Stimulated activated naive CD8-positive, alpha-beta T cell treated with anti-CD3 and anti-CD28 coated beads, Interleukin-15, amount 100 ng/mL, for 72 hours (primary cell): ENCODE measurements around the gene TRIM45.
"Not testable (repeated sequence)": the region's sequence is repeated elsewhere in the genome, so short reads cannot be mapped to it uniquely, and the experiment has no call there.

Source experiments
- ATAC-seq: fragments of 150-1000 bp; cut with Tn5 transposase; 2 replicates; pipeline ENCODE4 v1.10.0; 2021; ENCODE audit warnings: mild to moderate bottlenecking, moderate library complexity
- DNase-seq, 2 donors: peaks; one replicate each; pipeline ENCODE4 v3.0.0; 2021 to 2022
- H3K27ac Mint-ChIP-seq, 2 donors: one replicate each; pipeline ENCODE4 v1.8.0; 2022; ENCODE audit warnings: mild to moderate bottlenecking in 2 of 2, mixed read lengths in 2 of 2, moderate library complexity in 2 of 2
- H3K27me3 Mint-ChIP-seq: one replicate; pipeline ENCODE4 v1.8.0; 2022; ENCODE audit warnings: mixed read lengths
- H3K4me1 Mint-ChIP-seq: one replicate; pipeline ENCODE4 v1.8.0; 2022; ENCODE audit warnings: mild to moderate bottlenecking, mixed read lengths
- H3K4me3 Mint-ChIP-seq, 2 donors: one replicate each; pipeline ENCODE4 v1.8.0; 2022; ENCODE audit warnings: mild to moderate bottlenecking in 2 of 2, mixed read lengths in 2 of 2, moderate library complexity in 1 of 2
- H3K9me3 Mint-ChIP-seq, 2 donors: one replicate each; pipeline ENCODE4 v1.8.0; 2022; ENCODE audit warnings: mixed read lengths in 2 of 2

The TRIM45 gene

DNA sequence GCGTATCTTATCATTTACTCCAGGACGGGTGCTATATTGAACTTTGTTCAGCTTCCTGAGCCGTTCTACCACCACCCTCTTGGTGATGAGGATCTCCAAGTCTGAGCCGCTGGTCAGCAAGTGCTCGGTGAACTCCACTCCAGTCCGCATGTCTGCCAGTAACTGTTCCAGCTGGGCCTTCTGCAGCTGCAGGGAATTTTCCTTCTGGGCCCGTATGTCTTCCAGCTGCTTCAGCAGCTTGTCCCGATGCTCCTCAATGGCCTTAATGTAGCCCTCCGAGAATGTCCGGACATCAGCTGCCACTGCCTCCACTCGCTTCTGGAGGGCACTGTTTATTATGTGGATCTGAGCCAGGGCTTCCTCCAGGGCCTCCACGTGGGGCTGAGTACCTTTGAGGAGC is 3.4 kb downstream of the TRIM45 start:
- peaks cover 7% of the 10 kb centered on the region for H3K4me1 Mint-ChIP-seq
- DNase-seq (no peak), ATAC-seq (no peak)
- H3K9me3 Mint-ChIP-seq = no peaks in the 10 kb centered on the region
- H3K27me3 Mint-ChIP-seq = peaks cover 29% of the 10 kb centered on the region
- H3K27ac Mint-ChIP-seq = no peak overlapping the region
- no peak overlapping the region for H3K4me3 Mint-ChIP-seq

DNA sequence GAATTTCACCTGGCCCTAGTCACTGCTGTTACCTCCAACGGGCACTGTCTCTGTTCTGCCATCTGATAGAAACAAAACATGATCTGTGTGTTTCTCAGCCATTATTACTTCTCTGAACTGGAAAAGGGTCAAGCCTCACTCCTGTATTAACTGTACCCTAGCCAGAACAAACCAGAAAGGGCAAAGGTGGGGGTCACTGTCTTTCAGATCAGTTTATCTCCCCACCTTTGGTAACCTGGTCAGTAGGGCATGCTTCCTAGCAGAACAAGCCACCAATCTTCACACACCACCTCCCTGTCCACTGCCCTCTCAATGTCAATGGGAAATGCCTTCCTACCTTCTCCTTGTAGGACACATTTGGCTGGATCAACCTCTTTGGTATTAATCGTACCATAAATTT is 3.9 kb downstream of the TRIM45 start:
- DNase-seq = no peak
- no peak for ATAC-seq
- Mint-ChIP-seq H3K27ac (no peak overlapping the region), H3K9me3 (no peaks in the 10 kb centered on the region), H3K27me3 (peaks cover 29% of the 10 kb centered on the region), H3K4me3 (no peak overlapping the region), H3K4me1 (peaks cover 7% of the 10 kb centered on the region)

DNA sequence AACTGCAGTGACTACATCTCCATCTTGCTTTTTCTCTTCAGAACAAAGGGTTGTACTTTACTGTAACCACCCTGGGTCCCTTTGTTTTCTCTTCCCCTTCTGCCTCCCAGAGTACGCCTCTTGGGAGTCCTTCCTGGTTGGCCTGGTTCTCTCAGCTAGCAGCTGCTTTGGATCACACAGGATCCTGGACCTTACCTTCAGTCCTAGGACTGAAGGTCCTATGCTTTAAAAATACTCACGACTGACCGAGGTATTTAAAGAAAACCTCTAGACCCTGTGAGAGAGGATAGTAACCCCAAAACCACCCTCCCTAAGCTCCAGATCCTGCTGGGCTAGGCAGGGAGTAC is 4.8 kb downstream of the TRIM45 start:
- H3K9me3 Mint-ChIP-seq = no peaks in the 10 kb centered on the region
- H3K27me3 Mint-ChIP-seq = peaks cover 29% of the 10 kb centered on the region
- no peak for DNase-seq
- no peak for ATAC-seq
- no peak overlapping the region for H3K4me3 Mint-ChIP-seq
- H3K4me1 Mint-ChIP-seq = peaks cover 7% of the 10 kb centered on the region
- H3K27ac Mint-ChIP-seq = peak overlapping the region in 1 of 2 donors; percentile 91

DNA sequence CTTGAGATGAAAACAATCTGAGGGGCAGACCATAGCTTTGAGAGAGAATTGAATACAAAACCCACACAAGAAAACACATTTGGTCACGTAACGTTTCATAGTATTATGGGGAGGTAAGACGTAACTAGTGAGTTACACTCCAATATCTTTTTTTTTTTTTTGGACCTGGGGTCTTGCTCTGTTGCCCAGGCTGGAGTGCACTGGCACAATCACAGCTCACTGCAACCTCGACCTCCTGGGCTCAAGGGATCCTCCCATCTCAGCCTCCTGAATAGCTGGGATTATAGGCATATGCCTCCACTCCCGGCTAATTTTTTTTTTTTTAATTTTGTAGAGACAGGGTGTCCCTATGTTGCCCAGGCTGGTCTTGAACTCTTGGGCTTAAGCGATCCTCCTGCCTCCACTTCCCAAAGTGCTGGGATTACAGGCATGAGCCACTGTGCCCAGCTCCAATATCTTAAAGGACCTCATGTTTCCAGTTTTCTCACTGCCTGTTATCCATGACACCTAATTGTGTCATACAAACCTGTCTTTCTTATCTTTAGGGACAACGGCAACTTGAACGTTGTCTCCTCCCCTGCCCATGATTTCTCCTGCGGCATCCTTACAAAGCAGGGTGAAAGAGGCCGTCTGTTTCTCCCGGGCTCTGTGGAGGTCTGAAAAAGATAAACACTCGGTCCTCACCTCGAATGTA is 5.3 kb downstream of the TRIM45 start:
- no peaks in the 10 kb centered on the region for H3K9me3 Mint-ChIP-seq
- peaks cover 29% of the 10 kb centered on the region for H3K27me3 Mint-ChIP-seq
- H3K4me3 Mint-ChIP-seq = no peak overlapping the region
- peaks cover 7% of the 10 kb centered on the region for H3K4me1 Mint-ChIP-seq
- H3K27ac Mint-ChIP-seq = peak overlapping the region in 1 of 2 donors; percentile 91
- no peak for DNase-seq
- ATAC-seq = no peak

DNA sequence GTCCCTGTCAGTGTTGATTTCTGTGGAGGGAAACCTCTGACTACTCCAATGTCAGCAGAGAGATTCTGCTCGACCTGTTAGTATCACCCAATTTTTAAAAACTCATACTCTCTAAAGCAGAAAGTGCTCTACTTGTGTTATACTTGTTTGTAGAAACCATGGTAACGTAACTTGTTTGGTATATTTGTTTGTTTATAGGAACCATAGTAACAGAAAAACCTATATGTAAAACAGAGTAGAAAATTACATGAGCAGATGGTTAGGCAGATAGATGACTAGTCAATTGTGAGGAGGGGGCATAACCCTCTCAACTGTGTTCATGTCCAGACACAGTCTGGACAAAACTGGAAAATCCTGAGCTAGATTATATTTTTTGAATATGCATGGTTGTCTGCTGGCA is 6.7 kb downstream of the TRIM45 start:
- DNase-seq = no peak
- Mint-ChIP-seq H3K4me1 (peaks cover under 1% of the 10 kb centered on the region), H3K9me3 (no peaks in the 10 kb centered on the region), H3K27ac (no peak overlapping the region), H3K27me3 (peaks cover 19% of the 10 kb centered on the region), H3K4me3 (no peak overlapping the region)
- no peak for ATAC-seq

DNA sequence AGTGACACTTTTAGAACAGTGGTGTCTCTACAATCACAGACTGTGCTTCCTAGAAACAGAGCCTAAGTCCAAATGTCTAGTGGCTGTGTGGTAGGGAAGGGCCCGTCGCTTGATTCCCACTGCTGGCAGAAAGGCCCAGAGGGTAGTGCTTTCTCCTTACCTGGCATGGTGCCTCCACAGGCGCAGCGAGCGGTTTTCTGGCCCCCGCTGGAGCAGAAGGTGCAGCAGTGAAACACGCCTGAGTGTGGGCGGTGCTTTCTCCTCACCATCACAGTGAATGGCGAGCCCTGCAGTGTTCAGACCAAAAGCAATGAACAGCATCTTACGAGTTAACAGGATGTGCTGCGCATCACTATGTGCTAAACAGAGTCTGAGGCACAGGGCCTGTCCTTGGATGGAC is 8.3 kb downstream of the TRIM45 start:
- Mint-ChIP-seq H3K9me3 (no peaks in the 10 kb centered on the region), H3K4me1 (peaks cover 11% of the 10 kb centered on the region), H3K27me3 (peaks cover 15% of the 10 kb centered on the region), H3K27ac (no peak overlapping the region), H3K4me3 (no peak overlapping the region)
- DNase-seq = no peak
- peak; percentile 11 for ATAC-seq

DNA sequence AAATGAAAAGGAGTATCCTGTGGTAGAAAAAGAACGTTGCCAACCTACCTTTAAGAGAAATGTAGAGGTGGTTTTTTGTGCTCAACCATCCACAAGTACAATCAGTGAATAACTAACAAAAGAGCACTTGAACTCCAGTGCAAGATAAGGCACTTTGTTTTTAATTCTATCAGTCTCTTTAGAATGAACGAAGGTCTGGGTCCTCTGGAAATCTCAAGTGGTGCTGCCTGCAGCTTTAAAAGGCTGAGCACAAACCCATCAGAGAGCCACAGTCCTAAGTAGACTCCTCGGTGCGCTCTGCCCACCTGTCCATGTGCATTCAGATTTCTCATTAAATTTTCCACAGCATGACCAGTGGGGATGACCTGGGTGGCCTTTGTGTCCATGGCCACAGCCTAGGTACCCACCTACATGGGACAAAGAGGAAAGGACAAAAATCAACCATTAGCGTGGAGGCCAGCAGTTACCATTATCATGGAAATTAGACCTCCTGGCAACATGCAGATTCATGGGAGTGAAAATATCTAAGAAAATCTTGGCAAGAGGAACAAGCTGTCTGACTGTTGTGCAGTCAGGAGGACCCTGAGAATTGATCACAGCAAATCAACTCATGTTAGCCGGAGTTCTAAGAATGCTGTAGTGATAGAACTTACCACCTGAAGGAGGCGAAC is 9.4 kb downstream of the TRIM45 start:
- ATAC-seq = no peak
- H3K4me1 Mint-ChIP-seq = peaks cover 11% of the 10 kb centered on the region

DNA sequence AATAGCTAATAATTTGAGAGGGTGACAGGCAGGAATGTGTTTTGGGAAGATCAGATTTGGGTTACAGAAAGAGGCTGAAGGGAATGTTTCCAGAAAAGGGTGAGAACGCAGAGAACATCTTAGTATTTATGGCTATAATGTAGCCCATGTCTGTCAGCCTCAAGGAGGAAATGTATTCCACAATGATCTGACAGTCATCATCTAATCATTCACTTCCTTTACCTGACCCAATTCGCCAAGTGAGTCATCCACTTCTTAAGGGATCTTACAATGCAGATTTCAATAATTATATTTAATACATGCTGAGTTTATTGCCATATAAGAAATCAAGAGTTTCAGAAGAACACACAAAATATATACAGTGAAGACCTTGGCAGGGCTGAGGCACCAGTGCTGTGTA is 10.8 kb downstream of the TRIM45 start:
- DNase-seq = no peak
- Mint-ChIP-seq H3K4me1 (peaks cover 11% of the 10 kb centered on the region), H3K4me3 (no peak overlapping the region), H3K9me3 (peaks cover 0 to 5% of the 10 kb centered on the region in 2 donors), H3K27me3 (no peaks in the 10 kb centered on the region), H3K27ac (no peak overlapping the region)
- no peak for ATAC-seq

More for the DNA sequence above, 9.4 kb downstream of the TRIM45 start:
- peaks cover 8% of the 10 kb centered on the region for H3K27me3 Mint-ChIP-seq
- no peak for DNase-seq
- peaks cover 0 to 3% of the 10 kb centered on the region in 2 donors for H3K9me3 Mint-ChIP-seq
- no peak overlapping the region for H3K27ac Mint-ChIP-seq
- H3K4me3 Mint-ChIP-seq = no peak overlapping the region

DNA sequence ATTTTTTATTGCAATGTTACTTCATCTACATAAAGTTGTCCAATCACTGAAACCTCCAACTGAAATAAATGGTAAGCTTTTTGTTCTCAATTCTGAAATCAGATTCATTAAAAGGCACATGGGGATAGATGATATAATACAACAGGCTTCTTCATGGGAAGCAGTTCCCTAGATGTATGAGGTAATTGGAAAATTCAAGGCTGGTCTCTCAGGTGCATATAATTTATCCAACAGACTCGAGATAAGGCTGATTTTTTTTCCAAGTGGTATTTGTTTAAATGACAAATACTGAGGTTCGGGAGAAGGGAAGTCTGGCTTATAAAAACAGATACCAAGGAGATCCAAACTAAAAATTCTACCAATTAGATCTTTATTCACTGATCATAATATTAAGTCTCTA is 14.2 kb downstream of the TRIM45 start:
- no peak for DNase-seq
- peaks cover 11% of the 10 kb centered on the region for H3K4me1 Mint-ChIP-seq
- no peak overlapping the region for H3K4me3 Mint-ChIP-seq
- no peaks in the 10 kb centered on the region for H3K27me3 Mint-ChIP-seq
- ATAC-seq = no peak
- no peak overlapping the region for H3K27ac Mint-ChIP-seq
- peaks cover 0 to 5% of the 10 kb centered on the region in 2 donors for H3K9me3 Mint-ChIP-seq

DNA sequence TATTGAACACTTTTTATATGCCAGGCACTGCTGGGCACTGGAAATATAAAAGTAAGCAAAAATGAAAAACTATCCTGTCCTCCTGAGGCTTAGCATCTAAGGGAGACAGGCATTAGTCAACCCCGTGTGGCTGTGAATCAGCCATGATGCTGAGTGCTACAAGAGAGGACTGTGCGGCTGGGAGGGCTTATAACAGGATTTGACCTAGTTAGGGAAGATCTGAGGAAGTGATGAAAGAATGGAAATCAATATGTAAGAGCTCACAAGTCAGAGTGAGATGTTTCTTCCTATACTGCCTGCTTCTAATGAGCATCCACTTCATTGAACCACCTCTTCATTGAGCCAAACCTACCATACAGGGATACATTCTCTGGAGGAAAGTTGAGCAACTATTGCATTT is 15.1 kb downstream of the TRIM45 start:
- Mint-ChIP-seq H3K27me3 (no peaks in the 10 kb centered on the region), H3K4me1 (peaks cover 11% of the 10 kb centered on the region), H3K4me3 (no peak overlapping the region), H3K27ac (no peak overlapping the region), H3K9me3 (peaks cover 0 to 5% of the 10 kb centered on the region in 2 donors)
- DNase-seq (no peak), ATAC-seq (peak; percentile 75)

DNA sequence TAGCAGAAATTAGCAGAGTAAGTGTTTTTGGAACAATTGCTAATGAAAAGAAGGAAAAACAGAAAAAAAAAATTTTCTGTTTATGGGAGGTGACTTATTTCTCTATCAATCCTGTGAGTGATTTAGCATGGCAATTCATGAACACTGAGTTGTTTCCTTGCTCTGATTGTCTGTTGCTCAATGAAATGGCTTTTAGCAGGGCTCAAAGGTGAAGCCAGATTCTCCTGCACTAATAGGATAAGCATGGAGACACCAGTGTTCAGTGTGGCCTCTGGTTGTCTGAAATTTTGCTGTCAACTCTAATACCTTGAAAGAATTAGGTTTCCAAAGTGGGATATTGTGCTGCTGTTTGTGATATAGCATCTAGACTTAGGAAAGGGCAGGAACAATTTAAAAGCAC is 15.8 kb downstream of the TRIM45 start:
- DNase-seq = no peak
- Mint-ChIP-seq H3K9me3 (peaks cover 0 to 5% of the 10 kb centered on the region in 2 donors), H3K27me3 (no peaks in the 10 kb centered on the region), H3K27ac (no peak overlapping the region), H3K4me1 (peaks cover 11% of the 10 kb centered on the region), H3K4me3 (no peak overlapping the region)
- ATAC-seq = no peak

DNA sequence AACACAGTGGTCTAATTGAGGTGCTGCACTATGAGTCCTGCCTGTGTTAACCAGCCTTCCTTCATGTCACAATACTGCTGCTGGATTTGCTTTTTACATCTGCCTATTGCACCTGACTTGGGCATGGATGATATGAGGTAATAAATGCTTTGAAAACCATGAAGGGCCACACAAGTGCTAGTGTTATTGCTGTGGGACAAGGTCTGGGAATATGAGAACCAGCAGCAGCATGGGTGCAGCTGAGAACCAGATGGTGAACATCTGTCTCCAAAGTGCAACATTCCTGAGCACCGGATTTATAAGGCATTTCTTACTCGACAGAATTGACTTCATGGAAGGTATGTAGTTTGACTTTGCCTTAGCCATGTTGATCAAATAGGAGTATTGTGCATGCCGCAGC is 16.6 kb downstream of the TRIM45 start:
- H3K4me3 Mint-ChIP-seq = no peak overlapping the region
- no peak for ATAC-seq
- DNase-seq = no peak
- H3K9me3 Mint-ChIP-seq = peaks cover 0 to 5% of the 10 kb centered on the region in 2 donors
- H3K27ac Mint-ChIP-seq = no peak overlapping the region
- peaks cover 11% of the 10 kb centered on the region for H3K4me1 Mint-ChIP-seq
- no peaks in the 10 kb centered on the region for H3K27me3 Mint-ChIP-seq

DNA sequence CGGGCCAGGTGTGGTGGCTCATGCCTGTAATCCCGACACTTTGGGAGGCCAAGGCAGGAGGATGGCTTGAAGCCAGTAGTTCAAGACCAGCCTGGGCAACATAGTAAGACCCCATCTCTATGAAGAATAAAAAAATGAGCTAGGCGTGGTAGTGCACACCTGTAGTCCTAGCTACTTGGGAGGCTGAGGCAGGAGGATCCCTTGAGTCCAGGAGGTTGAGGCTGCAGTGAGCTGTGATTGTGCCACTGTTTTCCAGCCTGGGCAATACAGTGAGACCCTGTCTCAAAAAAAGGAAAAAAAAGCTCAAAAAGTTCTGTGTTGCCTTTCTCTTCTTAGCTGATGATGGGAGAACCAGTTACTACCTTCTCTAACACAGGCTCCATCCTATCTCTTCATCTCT is 19.7 kb downstream of the TRIM45 start:
- not testable (repeated sequence) for ATAC-seq

DNA sequence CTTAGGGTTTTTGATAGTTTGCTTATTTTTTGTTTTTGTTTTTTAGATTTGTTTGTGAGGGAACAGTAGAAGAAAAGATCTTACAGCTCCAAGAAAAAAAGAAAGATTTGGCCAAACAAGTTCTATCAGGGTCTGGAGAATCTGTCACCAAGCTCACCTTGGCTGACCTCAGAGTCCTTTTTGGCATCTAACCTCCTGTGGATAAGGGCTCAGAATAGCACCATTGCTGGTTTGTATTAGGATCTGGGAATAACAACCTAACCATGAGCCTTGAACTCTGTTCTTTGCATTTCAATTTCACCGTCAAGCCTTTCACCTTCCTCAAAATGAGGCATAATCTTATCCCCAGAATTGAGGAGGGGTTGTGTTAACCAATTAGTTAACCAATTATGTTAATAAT is 20.2 kb downstream of the TRIM45 start:
- ATAC-seq (no peak), DNase-seq (no peak)
- H3K27me3 Mint-ChIP-seq = no peaks in the 10 kb centered on the region
- H3K9me3 Mint-ChIP-seq = no peaks in the 10 kb centered on the region
- H3K4me1 Mint-ChIP-seq = no peaks in the 10 kb centered on the region
- H3K4me3 Mint-ChIP-seq = no peak overlapping the region
- H3K27ac Mint-ChIP-seq = no peak overlapping the region

More for the DNA sequence above, 19.7 kb downstream of the TRIM45 start:
- not testable (repeated sequence) for H3K27ac Mint-ChIP-seq, DNase-seq, H3K27me3 Mint-ChIP-seq, H3K4me1 Mint-ChIP-seq, H3K4me3 Mint-ChIP-seq, H3K9me3 Mint-ChIP-seq

DNA sequence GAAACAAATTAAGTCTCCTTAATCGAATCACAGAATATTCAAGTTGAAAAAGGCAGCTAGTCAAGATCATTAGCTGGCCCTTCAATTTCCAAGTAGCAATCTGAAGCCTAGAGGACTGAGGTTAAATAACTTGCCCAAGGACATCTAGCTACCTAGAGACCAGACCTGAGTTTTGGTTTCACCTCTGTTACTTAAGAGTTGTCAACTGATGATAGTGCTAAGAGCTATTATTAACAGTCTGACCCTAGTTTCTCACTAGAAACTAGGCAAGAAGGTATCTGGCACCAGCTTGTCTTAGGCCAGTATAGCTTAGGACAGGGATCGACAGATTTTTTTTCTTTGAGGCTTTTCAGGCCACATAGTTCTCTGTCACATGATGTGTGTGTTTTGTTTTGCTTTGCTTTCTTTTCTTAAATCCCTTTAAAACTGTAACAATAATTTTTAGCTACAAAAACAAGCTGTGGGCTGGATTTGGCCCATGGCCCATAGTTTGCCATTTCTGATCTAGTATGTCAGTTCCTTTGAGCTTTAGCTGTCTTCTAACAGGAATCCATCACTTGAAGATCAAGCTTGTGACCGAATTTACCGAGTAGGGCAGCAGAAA is 23.2 kb downstream of the TRIM45 start:
- H3K4me3 Mint-ChIP-seq = no peak overlapping the region
- ATAC-seq = no peak
- no peaks in the 10 kb centered on the region for H3K9me3 Mint-ChIP-seq
- H3K4me1 Mint-ChIP-seq = peaks cover 9% of the 10 kb centered on the region
- DNase-seq = no peak
- H3K27me3 Mint-ChIP-seq = no peaks in the 10 kb centered on the region
- H3K27ac Mint-ChIP-seq = no peak overlapping the region

DNA sequence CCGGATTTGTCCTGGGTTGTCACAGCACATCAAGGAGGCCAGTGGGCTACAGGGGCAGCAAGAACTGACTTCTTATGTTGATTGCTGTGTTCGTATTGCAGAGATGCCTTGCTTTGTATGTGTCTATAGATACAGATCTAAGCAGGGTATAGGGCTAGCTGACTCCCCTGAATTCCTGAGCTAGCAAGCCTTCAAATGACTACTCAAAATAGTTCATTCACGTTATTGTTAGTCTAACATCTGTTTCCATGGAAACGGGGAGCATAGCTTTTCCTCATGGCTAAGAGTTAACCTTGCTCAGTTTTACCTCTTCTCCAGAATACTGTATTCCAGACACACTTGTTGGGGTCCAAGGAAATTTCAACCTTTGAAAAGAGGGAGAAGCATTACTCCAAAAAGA is 24.1 kb downstream of the TRIM45 start:
- DNase-seq = no peak
- H3K4me1 Mint-ChIP-seq = peaks cover 19% of the 10 kb centered on the region
- no peak for ATAC-seq
- no peak overlapping the region for H3K4me3 Mint-ChIP-seq
- H3K9me3 Mint-ChIP-seq = no peaks in the 10 kb centered on the region
- H3K27me3 Mint-ChIP-seq = no peaks in the 10 kb centered on the region
- no peak overlapping the region for H3K27ac Mint-ChIP-seq
